Thyroid gland (tissue), 4 donors: ENCODE data around the gene ZMYM3. TPM values are rescaled to one million over a fixed set of nuclear protein-coding genes. Genes with fewer than 3 reads are reported as not detected.

ENCODE experiments used
- total RNA-seq, 4 donors: library from RNA; depleted of rRNA; stranded (reverse); fragments of >200 nt; gene quantifications; one replicate each; pipeline ENCODE4 v1.2.3, GENCODE V29; 2016

The ZMYM3 gene
- total RNA-seq, 4 donors from 2014 or later, result 17.7 to 27.4 (median 20.5) TPM

Other genes with a start within 250 kb of the ZMYM3 start
- gene SNX12, start 185.8 kb downstream of the ZMYM3 start, total RNA-seq, result 10 to 100 TPM; 45.0 to 65.7 (median 51.7) TPM
- 10 to 100 TPM; 14.9 to 18.8 (median 16.9) TPM for gene FOXO4, start 158.3 kb downstream of the ZMYM3 start, total RNA-seq
- gene CXorf65, start 147.4 kb downstream of the ZMYM3 start, total RNA-seq, result not detected
- gene IL2RG, start 142.6 kb downstream of the ZMYM3 start, total RNA-seq, result 10 to 100 TPM in 1 of 4 donors, 1 to 10 TPM in 3; 2.1 to 14.8 (median 4.8) TPM
- 10 to 100 TPM; 31.3 to 50.5 (median 42.9) TPM for gene MED12, start 135.5 kb downstream of the ZMYM3 start, total RNA-seq
- gene NLGN3, start 109.3 kb downstream of the ZMYM3 start, total RNA-seq, result under 1 TPM; 0.13 to 0.46 (median 0.39) TPM
- not detected for gene GJB1, start 30.9 kb downstream of the ZMYM3 start, total RNA-seq
- gene NONO, start 29.5 kb upstream of the ZMYM3 start, total RNA-seq, result 100 to 1,000 TPM; 221 to 281 (median 255) TPM
- gene ITGB1BP2, start 47.6 kb upstream of the ZMYM3 start, total RNA-seq, result 1 to 10 TPM in 1 of 4 donors, under 1 TPM in 2, not detected in 1; 0.33 to 1.0 (median 0.67) TPM
- 10 to 100 TPM; 36.0 to 59.4 (median 48.8) TPM for gene TAF1, start 112.2 kb upstream of the ZMYM3 start, total RNA-seq